ENCODE data around the gene NTSR1.

The NTSR1 gene

GRCh38 chr20:62759981-62760431 is 51.4 kb downstream of the NTSR1 start:
- DNase-seq (ENCODE audit: low read depth in 2 of 2) = no peak
- no peak for TF ChIP-seq CTCF (IDR thresholded peaks at IDR 0.05; ENCODE audit: low read depth, low read length)
- no peak overlapping the region for H3K4me3 ChIP-seq (replicated peaks in 1 of 2; ENCODE audit: low read depth in 2 of 2, low read length in 2 of 2)

GRCh38 chr20:62760471-62760855 is 51.8 kb downstream of the NTSR1 start:
- no peak overlapping the region for H3K4me3 ChIP-seq (replicated peaks in 1 of 2; ENCODE audit: low read depth in 2 of 2, low read length in 2 of 2)
- TF ChIP-seq CTCF (IDR thresholded peaks at IDR 0.05; ENCODE audit: low read depth, low read length) = no peak
- DNase-seq (ENCODE audit: low read depth in 2 of 2) = no peak

- H3K4me3 ChIP-seq (replicated peaks in 1 of 2; ENCODE audit: low read depth in 2 of 2, low read length in 2 of 2) = no peak overlapping the region
- no peak for DNase-seq (ENCODE audit: low read depth in 2 of 2)
- no peak for TF ChIP-seq CTCF (IDR thresholded peaks at IDR 0.05; ENCODE audit: low read depth, low read length)
These were observed 52.5 kb downstream of the NTSR1 start for GRCh38 chr20:62760856-62761758.

GRCh38 chr20:62761759-62762131 is 53.1 kb downstream of the NTSR1 start:
- DNase-seq (ENCODE audit: low read depth in 2 of 2) = no peak
- TF ChIP-seq CTCF (IDR thresholded peaks at IDR 0.05; ENCODE audit: low read depth, low read length) = no peak
- no peak overlapping the region for H3K4me3 ChIP-seq (replicated peaks in 1 of 2; ENCODE audit: low read depth in 2 of 2, low read length in 2 of 2)

- no peak overlapping the region for H3K4me3 ChIP-seq (replicated peaks in 1 of 2; ENCODE audit: low read depth in 2 of 2, low read length in 2 of 2)
- no peak for TF ChIP-seq CTCF (IDR thresholded peaks at IDR 0.05; ENCODE audit: low read depth, low read length)
- DNase-seq (ENCODE audit: low read depth in 2 of 2) = no peak
These were observed 53.7 kb downstream of the NTSR1 start for GRCh38 chr20:62762376-62762775.

- H3K4me3 ChIP-seq (replicated peaks in 1 of 2; ENCODE audit: low read depth in 2 of 2, low read length in 2 of 2) = no peak overlapping the region
- TF ChIP-seq CTCF (IDR thresholded peaks at IDR 0.05; ENCODE audit: low read depth, low read length) = no peak
- no peak for DNase-seq (ENCODE audit: low read depth in 2 of 2)
These were observed 54.2 kb downstream of the NTSR1 start for GRCh38 chr20:62762801-62763368.
